GM18951 (cell line): ENCODE measurements around the gene TDP2.

Experiments
- POLR2A ChIP-seq: IDR thresholded peaks from 4 replicates; pipeline ENCODE4 v1.6.1; 2011; ENCODE audit warnings: mild to moderate bottlenecking; ENCODE audit not compliant: insufficient read length, insufficient read depth; ENCODE audit errors: extremely low read depth
- in situ Hi-C: fragments of 300-500 bp; cut with MboI; formaldehyde crosslinking; loops from one replicate; pipeline ENCODE4 v1.12.0; 2022; ENCODE audit warnings: low sequenced_read_pairs, mixed read lengths, inconsistent platforms; ENCODE audit not compliant: unreplicated experiment

The TDP2 gene

DNA sequence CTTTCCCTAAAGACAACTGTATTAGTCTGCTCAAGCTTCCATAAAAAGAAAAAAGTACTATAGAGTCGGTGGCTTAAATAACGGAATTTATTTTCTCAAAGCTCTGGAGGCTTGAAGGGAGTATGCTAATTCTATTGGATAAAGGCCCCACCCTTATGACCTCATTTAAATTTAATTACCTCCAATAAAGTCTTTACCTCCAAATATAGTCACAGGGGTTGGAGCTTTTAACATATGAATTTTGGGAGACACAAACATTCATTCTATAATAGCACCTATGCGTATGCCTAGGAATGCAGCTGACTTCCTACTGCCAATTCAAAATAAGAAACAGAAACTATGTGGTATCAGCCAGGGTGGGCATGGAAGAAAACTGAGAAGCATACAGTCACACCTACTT is 46.1 kb downstream of the TDP2 start:
- in situ Hi-C loops, result no loop called here
- TF ChIP-seq POLR2A, result no peak

DNA sequence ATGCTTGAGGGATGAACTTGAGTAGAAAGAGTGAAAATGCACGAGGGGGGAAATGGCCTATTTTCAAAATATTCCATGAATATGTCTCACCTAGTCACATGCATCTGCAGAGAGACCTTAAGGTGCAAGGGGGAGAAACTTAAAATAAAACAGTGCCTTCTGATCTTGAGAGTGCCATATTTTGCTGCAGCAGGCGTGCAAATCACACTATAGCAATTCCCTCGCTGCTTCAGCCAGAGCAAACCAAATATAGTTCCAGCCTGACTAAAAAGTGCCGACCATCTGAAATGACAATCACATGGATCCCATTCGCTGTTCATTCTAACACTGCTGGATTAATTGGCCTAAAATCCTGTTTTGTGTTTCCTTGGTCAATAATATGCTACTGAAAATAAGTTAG is 47.0 kb downstream of the TDP2 start:
- no peak for TF ChIP-seq POLR2A
- in situ Hi-C loops, result no loop called here

DNA sequence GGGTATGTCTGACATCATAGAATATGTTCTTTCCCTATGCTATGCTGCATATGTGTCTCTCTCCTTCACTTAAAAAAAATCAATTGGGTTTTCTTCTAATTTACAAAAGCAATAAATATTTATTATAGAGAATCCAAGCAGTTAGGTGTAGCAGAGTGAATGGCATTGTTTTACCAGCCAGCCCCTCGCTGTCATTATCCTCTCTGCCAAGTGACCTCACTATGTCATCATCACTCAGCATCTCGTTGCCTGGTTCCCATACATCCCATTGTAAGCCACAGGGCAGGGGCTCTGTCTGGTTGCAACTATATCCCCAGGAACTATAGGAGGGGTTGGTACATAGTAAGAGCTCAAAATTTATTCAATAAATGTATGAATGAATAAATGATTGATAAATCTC is 52.1 kb downstream of the TDP2 start:
- in situ Hi-C loops, result no loop called here
- no peak for TF ChIP-seq POLR2A

DNA sequence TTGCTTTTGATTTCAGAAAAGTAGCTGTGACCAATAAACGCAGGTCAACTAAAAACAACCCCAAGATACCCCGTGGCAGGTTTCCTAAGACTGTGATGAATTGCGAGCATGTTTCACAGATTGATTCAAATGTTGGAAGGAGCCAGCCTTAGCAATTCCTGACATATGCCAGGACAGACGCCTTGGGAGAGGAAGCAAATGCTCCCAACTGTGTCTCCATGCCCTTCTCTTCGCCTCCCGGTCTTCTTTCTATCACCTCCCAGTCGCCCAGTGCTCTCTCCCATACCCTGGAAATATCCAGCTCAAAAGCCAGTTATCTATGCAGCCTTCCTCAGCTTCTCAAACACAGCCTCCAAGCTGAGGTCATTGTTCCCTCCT is 52.7 kb downstream of the TDP2 start:
- in situ Hi-C loops, result no loop called here
- TF ChIP-seq POLR2A, result no peak

DNA sequence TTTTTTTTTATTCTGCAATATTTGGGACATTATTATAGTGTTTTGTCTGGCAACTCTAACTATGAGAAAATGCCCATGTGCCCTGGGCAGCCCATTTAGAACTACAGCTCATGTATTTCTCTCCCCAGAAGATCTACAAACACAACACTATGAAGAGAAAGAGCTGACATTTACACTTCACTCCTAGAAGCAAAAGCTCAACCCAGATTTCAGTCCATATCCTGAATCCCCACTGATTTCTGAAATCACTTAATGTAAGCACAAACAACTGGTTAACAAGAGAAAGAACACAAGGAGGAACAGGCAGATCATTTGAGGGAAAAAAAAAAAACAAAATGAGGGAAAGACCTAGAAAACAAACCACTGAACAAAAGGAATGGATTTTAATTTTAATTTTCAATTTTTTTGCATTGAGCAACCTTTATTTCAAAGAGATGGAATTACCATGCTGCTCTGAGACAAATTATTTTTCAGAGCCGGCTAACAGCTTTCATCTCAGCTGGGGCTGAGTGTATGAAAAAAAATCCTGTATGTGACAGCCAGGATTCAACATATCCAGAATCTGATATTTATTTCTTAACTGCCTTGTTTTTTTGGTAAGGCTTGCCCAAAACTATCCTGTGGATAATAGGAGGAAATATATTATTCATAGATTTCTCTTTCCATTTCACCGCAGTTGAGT is 53.2 kb downstream of the TDP2 start:
- in situ Hi-C loops, result no loop called here
- TF ChIP-seq POLR2A, result no peak

DNA sequence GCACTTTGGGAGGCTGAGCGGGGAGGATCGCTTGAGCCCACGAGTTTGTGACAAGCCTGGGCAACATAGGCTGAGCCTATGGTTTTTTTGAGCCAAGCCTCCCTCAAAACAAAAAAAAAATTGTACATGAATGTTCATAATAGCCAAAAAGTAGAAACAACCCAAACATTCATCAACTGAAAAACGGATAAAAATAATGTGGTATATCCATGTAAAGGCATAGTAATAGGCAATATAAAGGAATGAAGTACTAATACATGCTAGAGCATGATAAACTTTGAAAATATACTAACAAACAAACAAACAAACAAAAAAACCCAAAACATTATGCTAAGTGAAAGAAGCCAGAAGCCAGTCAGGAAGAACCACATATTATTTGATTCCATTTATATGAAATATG is 56.0 kb downstream of the TDP2 start:
- TF ChIP-seq POLR2A, result no peak
- in situ Hi-C loops, result no loop called here

DNA sequence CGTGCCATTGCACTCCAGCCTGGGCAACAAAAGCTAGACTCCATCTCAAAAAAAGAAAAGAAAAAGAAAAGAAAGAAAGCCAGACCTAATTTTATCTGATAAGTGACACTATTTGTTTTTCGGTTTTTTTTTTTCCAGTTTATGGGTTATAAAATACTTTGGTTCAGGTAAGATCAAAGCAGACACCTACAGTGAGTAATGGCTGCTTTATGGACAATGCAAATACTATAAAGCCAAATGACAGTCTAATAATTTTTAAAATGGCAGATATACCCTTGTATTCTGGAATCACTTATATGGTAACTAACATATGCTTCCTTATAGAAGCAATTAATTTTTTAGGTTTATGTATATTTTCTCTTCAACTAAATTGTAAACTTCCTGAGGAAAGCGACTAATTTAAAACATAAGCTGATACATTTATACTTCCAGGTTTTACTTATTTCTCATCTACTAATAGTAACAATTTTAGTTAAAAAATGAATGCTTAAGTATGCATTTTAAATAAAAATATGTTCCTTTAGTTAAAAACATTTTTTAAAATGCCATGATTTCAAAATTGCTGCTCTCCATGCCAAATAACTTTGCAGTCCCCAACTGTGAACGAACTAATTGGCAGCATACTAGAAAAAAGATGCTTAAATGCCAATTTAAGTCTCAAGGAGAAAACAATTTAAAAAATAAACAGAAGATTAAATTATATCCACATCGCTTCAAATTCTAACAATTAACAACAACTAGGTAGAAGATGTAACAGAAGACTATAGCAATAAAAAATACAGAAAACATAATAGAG is 59.2 kb downstream of the TDP2 start:
- in situ Hi-C loops, result no loop called here
- no peak for TF ChIP-seq POLR2A

DNA sequence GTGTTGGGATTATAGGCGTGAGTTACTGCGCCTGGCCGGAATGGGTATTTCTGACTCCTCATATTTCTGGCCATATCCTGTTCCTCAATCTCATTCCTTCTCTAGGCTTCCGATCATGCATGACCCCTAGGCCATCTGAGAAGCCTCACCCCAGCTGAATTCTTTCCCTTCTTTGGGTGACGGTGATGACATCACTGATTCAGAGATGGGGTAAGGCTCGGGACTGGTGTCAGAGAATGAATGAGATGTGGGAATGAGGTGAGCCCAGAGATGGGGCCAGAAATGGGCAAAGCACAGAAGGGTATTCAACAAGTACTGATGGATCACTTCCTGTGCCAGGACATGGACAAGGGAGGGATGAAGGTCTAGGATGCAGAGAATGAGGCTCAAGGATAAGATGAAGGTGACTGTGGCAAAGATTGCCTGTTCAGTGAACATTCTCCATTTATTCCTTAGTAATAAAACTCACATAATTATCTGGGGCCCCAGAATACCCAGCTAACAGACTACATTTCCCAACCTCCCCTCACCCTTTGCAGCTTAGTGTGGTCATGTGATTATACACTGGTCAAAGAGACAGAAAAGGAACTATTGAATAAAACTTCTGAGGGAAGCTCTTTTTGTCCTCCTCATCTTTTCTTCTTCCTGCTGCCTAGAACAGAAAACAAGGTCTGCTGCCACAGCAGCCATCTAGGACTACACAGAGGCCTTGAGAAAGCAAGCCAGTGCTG is 60.3 kb downstream of the TDP2 start:
- in situ Hi-C loops, result no loop called here
- TF ChIP-seq POLR2A, result no peak

DNA sequence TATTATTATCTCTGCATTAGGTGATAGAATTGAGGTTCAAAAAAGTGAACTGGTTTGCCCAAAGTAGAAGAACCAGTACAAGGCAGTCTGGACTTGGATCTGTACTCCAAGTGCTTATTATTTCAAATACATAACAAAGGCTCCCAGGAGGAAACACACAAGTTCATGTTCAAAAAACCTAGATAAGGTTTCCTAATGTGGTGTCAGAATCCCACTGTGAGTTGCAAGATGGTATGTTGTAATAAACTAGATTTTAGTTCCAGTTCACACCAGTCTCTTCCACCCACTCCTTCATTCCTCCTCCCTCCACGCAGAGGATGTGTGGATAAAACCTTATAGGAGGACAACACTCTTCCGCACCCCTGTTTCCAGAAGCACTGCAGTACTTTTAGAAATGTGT is 63.5 kb downstream of the TDP2 start:
- in situ Hi-C loops, result no loop called here
- TF ChIP-seq POLR2A, result no peak

DNA sequence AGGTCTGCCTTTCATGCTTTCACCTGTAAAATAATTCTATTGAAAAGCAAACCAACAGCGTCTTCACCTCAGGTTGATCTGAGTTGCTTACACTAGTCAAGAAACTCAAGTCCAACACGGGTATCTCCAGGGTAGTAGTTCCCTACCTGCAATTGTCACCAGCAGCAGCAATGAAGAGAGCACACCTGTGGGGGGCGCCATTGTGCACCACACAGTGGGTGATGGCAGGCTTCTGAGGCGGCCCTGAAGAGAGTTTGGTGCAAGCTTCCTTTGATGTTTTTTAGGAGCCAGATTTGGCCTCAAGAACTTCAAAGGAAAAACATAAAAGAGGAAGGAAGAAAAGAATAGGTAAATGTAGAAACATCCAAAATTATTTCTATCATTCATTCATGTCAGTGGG is 65.8 kb downstream of the TDP2 start:
- TF ChIP-seq POLR2A, result no peak
- in situ Hi-C loops, result no loop called here
